NCI-H460 (cell line): ENCODE results near the gene APOL1. TPM values are rescaled to one million over a fixed set of nuclear protein-coding genes. Genes with fewer than 3 reads are reported as not detected.
"Not testable (repeated sequence)": the region's sequence is repeated elsewhere in the genome, so short reads cannot be mapped to it uniquely, and the experiment has no call there.

Experiments used
- DNase-seq: peaks from one replicate; pipeline ENCODE4 v3.0.0-alpha.2; 2016; ENCODE audit warnings: low read depth; ENCODE audit errors: extremely low read depth
- total RNA-seq: library from RNA; depleted of rRNA; stranded (reverse); fragments of >200 nt; shearing (Covaris generic); gene quantifications from 2 replicates; pipeline ENCODE4 v1.2.3, GENCODE V29; 2014

The APOL1 gene
- total RNA-seq, 1 experiment from 2014 or later: 2.6 TPM

DNA sequence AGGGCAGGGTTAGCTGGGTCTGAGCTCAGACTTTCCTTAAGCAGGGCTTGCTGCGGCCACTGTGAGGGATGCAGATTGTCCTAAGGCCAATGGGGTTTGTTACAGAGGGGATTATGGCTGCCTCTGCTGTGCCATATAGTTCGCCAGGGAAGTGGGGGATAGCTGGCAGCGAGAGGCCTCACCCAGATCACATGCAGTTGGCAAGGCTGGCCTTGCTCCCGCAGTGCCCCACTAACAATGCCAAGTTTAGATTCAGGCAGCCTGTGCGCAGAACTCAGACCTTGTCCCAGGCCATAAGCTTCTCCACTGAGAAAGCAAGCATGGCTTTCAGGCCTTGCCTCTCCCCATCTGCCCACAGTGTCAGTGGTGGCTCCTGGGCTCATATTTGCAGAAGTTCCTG is 8.9 kb upstream of the APOL1 start:
- DNase-seq: no peak

DNA sequence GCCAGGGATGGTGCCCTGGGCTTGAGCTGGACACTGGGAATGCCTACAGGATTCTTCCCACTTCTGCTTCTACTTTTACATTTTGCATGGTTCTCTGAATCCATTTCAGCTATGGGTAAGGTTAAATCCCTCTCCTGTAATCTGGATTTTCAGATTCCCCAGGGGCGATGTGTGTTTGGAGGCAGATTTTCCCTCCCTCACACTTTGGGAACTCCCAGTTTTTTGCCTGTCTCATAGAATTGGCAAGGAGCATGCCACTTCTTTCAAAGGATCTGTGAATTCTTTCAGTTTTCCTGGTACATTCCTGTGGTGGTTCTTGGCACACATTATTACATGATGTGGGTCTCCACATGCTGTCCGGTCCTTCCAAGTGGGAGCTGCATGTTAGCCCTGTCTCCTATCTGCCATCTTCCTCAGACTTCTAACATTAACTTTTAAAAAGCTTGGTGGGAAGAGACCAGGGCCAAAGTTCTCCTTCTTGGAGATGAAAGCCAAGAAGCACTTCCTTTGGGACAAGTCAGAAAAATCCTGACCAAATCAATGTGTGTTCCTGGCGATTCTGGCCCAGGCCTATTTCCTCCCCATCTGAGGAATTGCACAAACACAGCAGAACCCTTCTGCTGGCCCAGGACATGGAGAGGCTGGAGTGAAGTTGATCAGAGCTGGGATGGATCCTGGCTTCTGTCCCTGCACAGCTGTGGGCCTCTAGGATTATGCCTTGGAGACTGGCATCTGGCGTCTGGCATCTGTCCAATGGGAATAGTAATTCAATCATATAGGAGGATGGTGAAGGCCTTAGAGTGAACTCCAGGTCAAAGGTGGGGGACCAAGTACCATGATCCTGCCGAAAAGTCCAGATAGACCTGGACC is 8.2 kb upstream of the APOL1 start:
- DNase-seq: no peak

DNA sequence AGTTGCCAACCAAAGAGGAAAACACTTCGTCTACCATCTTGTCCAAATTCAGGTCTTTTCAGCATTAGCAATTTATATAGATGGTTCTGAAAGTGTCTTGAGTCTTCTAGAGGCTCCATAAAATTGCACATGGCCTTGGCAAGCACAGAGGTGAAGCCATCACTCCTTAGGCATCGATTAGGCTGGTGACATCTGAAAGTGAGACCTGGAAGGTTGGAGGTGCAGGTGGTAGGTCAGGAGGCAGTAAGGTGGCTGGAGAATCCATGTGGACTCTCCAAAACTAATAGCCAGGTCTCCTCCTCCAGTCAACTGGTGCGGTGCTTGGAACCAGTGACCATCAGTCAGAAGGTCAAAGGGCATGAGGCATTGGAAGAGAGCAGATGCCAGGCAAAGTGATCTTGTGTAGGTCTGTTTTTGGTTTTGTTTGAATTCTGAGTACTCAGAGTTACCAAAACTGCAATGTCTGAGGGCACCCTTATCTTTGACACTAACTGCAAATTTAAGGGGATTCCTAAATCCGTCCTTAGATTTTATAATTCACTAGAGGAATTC is 7.1 kb upstream of the APOL1 start:
- no peak for DNase-seq

DNA sequence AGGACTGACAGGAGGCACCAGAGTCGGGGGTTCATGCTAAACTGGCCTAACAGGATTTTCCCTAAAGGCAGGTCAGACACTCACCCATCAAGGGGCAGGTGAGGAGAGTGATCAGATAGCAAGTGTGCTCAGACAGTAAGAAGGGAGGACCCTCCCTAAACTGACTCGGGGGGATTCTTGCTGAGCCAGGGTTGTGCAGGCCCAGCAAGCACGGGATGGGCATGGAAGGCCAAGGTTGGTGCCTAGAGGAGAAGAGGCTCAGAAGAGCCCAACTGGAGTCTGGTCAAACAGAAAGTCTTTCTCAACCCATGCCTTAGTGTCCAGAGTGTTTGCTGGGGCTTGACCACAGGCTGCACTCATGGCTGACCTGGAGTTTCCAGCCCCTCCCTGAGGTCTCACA is 6.2 kb upstream of the APOL1 start:
- DNase-seq: no peak

DNA sequence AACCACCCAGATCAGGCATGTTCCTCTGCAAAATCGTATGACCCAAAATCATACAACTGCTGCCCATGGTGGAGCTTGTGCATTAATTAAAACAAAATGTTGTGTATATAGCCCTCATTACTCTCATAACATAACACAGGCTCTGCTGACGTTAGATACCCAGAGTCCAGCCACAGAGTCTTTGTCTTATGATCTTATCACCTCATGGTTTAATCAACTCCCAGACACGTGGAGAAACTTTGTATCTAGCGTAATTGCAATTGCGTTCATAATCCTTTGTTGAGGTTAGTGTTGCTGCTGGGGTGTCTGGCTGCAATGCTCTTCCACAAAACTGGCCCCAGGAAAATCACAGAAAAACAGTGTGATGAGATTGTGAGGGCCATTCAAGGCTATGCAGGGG is 5.0 kb upstream of the APOL1 start:
- no peak for DNase-seq

DNA sequence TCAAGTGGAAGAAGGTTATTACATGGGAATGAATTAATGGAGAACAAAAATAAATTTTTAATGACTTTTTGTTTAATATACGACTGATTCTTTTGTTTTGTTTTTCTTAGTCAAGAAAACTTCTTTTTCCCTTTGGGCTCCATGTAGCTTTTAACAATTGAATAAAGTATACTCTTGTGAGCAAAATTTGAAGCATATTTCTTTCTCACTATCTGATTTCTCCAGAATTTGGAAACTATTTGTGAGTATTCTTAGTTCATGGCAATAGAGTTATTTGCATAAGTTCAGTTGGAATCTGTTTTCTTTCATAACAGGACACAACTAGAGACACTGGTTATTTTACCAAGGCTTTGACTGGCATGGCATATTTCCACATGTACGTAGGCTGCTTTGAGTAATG is 3.8 kb upstream of the APOL1 start:
- DNase-seq: no peak

DNA sequence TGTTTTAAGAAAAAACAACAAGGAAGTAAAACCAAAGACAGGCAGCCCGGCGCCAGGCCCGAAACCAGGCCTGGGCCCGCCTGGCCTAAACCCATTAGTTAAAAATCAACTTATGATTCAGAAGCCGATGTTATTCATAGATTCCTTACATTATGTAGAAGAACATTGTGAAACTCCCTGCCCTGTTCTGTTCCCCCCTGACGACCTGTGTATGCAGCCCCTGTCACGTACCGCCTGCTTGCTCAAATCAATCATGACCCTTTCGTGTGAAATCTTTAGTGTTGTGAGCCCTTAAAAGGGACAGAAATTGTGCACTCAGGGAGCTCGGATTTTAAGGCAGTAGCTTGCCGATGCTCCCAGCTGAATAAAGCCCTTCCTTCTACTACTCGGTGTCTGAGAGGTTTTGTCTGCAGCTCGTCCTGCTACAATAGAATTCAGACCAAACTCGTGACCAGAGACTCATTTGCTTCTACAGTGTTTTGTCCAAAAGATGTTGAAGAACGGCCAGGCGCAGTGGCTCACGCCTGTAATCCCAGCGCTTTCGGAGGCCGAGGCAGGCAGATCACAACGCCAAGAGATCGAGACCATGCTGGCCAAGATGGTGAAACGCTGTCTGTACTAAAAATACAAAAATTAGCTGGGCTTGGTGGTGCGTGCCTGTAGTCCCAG is 2.5 kb upstream of the APOL1 start:
- not testable (repeated sequence) for DNase-seq

DNA sequence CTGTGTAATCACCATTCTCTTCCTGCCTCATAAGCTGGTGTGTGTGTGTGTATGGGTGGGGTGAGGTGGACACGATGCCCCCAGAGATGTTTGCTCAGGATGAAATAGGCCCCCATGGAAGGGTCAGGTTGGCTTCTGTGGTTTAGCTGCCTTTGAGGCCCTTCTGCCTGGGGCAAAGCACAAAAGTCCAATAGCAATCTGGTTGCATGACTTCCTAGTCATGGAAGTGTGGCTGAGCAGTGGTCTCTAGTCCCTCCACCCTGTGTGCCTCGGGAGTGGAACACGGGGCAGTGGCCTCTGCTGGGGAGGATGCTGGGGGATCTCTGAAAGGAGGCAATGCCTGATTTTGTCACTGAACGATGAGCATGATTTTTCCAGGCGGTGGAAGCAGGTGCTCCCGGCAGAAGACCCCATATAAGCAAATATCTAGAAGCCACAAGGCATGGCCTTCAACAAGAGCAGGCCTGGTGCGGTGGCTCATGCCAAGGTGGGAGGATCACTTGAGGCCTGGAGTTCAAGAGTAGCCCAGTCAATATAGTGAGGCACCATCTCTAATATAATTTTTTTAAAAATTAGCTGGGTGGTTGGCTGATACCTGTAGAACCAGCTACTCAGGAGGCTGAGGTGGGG is 839 bp upstream of the APOL1 start:
- not testable (repeated sequence) for DNase-seq

DNA sequence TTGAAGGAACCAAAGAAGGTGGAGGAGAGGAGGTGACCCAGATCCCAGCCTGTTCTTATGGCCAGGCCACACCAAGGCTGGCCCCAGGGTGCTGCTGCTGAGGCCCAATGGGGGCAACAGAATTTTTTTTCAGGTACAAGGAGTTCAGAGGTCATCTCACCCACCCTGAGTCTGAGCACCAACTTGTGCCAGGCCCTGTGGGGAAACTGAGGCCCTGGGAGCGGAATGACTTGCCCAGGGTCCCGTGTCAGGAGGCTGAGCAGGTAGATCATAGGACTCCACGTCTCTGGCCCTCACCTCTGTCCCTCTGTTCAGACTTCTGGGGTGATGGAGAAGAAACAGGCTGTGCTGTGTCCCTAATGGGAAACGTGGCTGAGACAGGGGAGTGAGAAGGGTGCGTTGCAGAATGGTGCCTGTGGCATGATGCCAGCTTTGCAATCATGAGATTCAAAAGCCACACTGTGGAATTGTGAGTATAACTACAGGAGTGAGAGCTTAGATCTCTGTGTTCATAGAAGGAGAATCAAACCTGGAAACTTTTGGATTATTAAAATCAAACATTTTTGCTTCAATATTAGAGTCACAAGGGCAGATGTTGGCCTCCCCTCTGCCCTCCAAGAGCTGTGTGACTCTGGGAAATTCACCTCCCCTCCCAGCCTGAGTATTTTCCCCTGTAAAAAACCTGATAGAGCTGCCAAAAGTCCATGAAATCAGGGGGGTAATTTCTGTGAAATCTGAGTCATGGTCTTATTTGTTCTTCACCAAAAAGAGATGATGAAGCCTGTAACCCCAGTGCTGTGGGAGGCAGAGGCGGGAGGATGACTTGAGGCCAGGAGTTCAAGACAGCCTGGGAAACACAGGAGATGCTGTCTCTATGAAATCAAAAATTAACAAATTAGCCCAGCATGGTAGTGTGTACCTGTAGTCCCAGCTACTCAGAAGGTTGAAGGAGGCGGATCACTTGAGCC is 874 bp downstream of the APOL1 start:
- no peak for DNase-seq

DNA sequence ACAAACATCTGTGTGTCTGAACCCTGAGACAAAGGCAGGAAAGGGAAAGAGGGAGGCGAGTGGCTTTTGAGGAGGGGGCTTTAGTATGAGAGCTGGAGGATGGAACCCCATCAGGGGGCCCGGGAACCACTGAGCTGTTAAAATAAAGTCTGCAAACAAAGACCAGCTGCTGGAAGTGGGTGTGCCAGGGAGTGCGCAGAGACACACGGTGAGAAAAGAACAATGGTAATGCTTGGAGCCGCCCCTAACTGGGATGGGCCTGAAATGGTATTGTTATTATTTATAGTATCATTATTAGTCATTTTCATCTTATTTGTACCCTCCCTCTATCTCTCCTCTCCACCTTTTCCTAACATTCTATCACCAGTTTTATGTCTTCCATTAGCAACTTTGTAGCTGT is 2.6 kb downstream of the APOL1 start:
- not testable (repeated sequence) for DNase-seq

DNA sequence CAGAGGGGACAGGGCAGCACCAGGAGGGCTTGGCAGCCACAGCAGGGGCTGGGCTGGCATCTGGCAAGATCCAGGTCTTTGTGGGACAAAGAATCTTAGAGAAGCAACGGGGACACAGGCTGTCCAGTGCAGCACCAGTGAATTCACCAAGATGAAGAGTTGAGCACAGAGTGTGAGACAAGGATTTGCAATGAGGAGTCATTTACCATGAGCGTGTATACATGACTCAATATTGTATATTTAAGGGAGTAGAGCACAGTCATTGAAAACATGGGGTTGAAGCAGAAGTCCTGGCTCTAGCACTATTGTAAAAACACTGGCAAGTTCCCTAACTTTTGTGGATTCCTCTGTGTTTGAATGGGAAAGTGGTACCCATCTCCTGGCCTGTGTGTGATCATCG is 3.5 kb downstream of the APOL1 start:
- no peak for DNase-seq

DNA sequence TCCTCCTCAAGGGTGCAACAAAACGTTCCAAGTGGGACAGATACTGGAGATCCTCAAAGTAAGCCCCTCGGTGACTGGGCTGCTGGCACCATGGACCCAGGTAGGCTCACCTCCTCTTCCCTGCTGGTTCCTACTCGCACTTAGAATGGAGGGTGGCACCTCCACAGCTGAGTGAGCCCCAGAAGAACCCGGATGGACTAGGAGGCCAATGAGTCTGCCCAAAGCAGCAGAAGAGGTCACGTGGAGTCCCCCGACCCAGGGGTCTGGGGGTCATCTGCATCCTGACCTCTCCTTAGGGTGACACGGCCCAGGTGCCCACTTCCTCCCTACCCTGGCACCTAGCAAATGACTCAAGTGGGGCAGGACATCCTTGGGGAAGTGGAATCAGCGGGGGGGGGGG is 4.4 kb downstream of the APOL1 start:
- DNase-seq: no peak

DNA sequence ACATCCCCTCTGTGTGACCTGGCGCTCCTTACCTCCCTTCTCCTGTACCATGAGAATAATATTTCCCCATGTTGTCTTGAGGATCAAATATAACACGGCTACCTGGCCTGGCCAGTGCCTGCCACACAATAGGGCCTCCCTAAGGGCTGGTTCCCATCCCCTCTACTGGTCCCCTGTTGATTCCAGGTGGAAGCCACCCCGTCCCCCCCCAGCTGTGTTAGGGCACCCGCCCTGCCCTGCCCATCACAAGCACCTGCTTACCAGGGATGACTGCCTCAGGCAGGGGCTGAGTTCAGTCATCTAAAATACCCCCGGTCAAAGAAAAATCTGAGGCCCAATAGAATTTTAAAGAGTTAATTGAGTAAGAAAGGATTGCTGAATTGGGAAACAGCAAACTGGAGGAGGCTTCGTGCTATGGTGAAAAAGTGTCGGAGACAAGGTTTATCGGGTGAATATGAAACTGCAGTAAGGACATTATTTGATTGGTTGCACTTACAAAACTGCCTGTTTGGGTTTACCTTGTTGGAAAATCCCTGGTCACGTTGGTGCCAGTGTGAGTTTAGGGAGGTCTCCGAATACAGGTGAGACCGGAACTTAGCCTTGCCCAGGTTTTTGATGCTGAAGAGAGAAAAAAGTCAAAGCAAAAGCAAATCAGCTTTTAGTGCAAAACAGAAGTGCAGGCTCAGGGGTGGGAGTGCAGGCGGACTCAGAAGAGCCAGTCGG is 5.2 kb downstream of the APOL1 start:
- DNase-seq: no peak

DNA sequence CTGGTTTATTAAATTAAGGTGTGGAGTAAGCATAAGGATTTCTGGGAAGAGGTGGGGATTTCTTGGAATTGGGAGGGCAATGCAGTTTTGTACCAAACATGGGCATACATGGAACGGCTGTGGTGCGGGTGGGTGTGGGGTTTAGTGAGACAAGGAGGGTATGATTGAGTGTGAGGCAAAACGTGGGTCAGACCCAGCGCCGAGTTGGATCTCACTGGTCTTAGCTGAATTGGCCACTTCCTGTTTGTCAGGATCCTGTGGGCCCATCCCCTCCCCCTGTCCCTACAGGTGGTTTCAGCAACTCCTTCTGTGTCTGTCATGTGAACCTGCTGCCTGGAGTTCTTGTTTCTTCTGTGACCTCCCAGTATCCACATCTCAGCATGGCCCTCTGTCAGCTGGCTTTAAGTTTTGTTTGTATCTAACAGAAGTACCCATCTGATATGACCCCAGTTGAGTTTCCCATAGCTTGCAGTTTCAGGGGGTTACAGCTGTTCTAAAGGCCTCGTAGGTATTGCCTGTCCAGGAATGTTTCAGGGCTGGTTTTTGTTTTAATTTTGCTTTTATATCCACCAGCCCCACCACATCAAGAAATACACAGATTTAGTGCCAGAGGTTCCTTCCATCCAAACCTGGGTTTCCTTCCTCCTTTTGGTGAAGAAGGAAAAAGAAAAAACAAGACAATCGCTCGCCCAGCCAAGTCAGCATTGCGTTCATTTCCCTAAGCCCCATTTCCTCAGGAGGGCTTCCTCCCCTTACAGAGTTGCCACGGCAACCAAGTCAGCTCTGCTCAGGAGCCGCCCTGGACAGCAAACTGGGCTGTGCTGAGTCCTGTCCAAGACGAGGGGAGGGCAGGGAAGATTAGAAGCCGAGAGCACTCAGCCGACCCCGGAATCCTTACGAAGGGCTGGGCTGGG is 6.0 kb downstream of the APOL1 start:
- no peak for DNase-seq

DNA sequence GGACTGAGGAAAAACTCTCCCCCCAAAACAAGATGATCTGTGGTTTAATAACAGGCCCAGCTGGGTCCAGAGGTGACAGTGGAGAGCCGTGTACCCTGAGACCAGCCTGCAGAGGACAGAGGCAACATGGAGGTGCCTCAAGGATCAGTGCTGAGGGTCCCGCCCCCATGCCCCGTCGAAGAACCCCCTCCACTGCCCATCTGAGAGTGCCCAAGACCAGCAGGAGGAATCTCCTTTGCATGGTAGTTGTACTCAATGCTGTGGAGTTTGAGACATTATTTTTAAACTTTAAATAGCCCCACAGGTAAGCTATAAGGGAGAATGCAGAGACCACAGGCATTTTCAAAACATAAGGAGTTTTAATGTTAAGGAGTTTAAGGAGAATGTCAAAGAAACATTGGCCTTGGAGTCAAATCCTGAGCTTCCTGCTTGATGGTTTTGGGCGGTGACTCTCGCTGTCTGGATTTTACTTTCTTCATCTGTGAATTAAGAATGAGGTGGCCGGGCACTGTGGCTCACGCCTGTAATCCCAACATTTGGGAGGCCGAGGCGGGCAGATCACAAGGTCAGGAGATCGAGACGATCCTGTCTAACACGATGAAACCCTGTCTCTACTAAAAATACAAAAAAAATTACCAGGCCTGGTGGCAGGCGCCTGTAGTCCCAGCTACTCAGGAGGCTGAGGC is 6.8 kb downstream of the APOL1 start:
- DNase-seq: no peak

DNA sequence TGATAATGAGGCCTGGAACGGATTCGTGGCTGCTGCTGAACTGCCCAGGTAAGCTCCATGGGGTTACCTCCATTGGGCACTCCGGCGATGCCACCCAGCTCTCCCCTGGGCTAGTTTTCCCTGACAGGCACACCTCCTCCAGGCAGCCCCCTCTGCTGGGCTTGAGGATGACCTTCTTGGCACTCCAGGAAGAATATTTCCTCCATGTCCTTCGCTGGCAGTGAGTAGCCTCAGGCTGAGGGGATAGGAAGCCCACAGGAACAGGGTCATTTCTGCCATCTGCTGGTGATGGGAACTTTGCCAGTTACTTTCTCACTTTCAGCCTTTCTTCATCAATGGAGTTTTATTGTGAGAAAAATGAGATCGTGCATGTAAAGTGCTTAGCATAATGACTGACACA is 8.7 kb downstream of the APOL1 start:
- DNase-seq: not testable (repeated sequence)

DNA sequence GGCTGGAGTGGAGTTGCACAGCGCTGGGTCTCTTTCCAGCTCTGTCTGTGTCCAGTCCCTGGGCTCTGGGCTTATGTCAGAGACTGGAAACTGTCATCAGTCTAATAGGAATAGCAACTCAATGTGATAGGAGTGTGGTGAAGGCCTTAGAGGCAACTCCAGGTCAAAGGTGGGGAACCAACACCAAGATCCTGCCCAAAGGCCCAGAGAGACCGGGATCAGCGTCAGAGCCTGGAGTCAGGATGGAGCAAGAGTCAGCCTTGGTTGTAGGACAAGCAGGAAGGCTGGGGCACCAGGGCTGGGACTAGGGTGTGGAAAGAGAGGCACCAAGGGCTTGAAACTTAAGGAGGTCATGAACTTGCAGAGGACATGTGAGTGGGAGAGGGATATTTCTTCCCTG is 9.4 kb downstream of the APOL1 start:
- not testable (repeated sequence) for DNase-seq

DNA sequence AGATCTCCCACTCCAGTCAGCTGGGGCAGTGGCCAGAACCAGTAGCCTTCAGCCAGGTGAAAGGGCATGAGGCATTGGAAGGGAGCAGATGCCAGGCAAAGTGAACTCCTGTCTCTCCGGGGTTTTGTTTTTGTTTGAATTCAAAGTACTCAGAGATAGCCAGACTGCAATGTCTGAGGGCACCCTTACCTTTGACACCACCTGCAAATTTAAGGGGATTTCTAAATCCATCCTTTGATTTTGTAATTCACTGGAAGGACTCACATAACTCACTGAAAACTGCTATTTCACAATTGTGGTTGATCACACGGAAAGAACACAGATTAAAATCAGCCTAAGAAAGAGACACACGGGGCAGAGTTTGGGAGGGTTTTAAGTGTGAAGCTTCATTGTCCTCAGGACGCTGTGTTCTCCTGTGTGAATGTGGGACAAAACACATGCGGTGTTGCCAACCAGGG is 10.3 kb downstream of the APOL1 start:
- not testable (repeated sequence) for DNase-seq
